T1000 (cell line): ENCODE measurements around the gene KIF6.
A peak's percentile ranks its signal among the peaks of the same experiment; 100 is the strongest.
"Not testable (repeated sequence)": the region's sequence is repeated elsewhere in the genome, so short reads cannot be mapped to it uniquely, and the experiment has no call there.

Source experiments
- DNase-seq: peaks from one replicate; lab custom pipeline; 2025; ENCODE audit warnings: mixed read lengths; lab: John Stamatoyannopoulos, UW

Gene KIF6

DNA sequence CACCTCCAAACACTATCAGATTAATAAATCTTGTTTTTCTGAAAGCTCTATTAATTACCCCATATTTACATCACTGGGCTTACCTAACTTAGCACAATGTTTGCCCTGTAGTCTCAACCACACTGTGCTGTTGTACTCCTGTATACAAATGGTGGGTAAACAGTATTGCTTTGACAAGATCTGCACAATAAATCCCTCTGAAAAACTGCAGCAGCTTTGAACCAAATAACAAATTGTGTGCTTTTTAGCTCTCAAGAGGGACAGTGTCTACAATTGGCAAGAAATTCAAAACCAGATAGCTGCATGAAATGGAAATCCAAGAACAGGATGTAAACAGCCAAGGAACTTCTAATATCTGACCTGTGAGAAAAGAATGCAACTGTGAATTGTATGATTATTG, 10.4 kb downstream of the KIF6 start:
- no peak for DNase-seq

DNA sequence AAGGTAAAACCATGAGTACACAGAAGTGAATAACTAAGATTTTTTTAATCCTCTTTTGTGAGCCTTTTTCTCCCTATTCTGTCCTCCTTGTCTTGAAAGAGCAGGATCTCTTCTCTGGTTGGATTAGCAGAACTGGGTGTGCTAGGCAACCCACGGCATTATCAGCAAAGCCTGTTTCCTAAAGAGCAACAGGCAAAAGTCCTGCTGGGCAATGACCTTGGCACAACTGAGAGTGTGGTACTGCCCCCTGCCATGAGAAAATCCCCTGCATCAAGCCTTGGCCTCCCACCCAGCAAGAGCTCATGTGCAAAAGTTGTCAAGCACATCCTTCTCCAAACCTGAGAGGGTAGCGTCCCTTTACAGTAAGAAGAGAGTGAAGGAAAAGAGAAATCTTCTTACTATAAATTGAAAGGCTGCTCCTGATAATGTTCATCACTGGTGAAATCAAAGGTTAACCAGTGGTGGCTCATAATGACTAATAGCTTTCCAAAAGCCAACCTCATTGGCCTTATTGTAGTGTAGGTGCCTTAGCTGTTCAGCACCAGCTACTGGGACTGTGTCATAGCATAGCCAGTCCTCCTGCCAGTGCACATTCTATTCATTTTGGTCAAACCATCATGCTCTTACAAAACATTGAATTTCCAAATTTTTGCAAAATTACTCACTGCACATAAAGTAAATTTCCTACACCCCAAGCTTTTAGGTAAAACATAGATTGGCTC, 17.1 kb downstream of the KIF6 start:
- no peak for DNase-seq

DNA sequence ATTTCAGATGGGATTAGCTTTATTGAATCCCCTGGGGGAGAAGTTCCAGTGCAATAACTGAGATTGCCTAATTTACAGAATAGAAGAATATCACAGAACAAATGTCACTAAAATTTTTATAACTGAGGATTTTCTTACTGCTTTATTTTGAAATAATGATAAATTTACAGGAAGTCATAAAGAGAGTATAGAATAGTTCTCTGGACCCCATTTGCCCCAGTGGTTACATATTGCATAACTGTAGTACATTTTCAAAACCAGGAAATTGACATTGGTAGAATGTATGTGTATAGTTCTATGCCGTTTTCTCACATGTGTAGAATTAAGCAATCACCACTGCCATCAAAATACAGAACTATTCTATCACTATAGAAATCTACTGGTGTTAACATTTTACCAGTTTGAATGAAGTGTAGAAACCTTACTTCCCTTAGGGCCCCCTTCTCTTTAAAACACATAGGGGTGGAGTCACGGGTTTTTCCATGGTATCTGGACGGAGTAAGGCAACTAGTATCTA, 18.3 kb downstream of the KIF6 start:
- DNase-seq = no peak

DNA sequence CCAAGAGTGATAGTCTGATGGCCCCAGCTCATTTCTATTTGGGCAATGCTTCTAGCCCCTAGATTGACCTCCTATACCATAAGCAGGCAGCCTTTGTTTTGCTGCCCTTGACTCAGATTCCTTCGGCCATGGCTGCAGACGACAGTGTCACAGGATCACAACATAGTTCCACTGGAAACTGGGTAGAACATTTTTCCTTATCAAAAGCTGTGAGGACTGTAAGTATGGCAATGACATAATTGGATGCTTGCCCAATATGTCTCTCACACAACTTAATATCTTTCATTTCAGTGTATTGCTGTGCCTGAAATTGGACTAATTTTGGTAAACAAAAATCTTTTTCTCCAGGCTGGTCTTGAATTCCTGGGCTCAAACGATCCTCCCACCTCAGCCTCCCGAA, 22.9 kb downstream of the KIF6 start:
- no peak for DNase-seq

DNA sequence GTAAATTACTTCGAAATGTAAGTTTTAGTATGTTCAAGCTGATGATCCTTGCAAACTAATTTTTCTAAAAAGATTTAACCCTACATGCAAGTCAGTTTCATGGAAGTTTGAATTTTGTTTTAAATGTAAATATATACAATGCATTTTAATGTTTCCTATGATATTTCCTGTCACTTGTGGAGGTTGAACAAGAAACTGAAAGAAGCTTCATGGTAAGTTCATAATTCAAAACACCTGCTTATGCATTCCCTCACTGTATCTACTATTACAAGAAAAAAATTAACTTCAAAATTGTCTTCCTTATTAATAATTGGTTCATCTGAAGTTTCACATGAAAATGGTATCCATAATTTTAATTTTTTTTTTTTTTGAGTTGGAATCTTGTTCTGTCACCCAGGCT, 24.8 kb downstream of the KIF6 start:
- no peak for DNase-seq

DNA sequence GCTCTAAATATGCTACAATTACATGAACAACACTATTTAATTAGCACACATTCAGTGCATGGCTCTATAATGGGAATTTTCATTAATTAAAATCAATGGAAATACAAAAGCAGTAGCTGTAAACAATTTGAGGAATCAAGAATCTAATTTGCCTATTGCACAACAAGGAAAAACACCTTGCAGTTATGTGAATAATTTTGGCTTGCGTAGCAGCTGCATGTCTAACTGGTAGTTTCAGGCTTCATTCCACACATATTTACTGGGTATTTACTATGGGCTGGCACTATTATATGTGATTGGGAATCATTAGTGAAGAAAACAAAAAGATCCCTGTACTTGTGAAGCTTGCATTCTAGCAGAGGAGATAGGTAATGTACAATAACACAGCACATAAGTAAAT, 26.4 kb downstream of the KIF6 start:
- DNase-seq = no peak

DNA sequence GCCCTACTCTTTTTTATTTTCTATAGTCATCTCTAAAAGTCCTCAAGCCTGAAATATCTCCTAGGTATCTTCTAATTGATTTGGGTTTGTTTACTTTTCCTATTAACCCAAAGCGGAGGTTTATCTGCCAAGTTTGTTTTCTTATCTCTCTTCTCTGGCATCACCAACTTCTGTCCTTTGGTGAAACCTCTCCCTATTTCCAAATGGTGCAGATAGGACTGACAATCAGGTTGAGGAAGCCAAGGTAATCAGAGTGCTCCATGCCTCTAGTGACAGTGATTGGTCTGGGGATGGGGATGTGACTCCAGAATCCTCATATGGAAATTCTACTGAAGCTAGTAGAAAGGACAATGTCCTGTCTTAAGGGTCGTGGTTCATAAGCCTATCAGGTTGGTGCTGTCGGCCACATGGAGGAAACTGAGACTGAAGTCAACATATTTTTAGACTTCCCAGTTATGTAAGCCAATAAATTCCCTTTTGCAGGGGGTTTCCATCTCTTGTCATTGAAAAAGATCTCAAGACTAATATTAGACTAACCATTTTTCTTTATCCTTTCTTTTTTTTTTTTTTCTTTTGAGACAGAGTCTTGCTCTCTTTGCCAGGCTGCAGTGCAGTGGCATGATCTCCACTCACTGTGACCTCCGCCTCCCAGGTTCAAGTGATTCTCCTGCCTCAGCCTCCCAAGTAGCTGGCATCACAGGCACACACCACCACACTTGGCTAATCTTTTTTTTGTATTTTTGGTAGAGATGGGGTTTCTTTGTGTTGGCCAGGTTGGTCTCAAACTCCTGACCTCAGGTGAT, 28.0 kb downstream of the KIF6 start:
- DNase-seq = no peak

DNA sequence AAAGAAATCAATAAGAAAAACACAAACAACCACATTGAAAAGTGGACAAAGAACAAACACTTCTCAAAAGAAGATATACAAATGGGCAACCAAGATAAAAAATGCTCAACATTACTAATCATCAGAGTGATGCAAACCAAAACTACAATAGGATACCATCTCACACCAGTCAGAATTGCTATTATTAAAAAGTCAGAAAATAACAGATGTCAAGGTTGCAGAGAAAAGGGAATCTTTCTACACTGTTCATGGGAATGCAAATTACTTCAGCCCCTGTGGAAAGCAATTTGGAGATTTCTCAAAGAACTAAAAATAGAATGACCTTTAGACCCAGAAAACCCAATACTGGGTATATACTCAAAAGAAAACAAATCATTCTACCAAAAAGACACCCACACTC, 29.8 kb downstream of the KIF6 start:
- DNase-seq = no peak

DNA sequence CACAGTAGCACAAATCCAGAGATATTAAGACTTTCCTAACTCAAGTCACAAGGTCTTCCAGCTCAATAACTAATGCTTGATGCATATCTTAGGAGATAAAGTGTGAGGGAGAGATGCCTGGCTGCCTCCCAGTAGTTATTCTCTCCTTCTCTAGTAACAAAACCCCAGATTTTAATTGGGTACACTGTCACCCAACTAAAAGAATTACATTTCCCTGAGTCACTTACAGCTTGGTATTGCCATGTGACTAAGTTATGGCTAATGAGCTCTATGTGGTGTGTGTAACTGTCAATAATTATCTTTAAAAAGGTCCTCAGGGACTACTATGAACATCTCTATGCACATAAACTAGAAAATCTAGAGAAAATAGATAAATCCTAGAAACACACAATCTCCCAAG, 32.0 kb downstream of the KIF6 start:
- no peak for DNase-seq

DNA sequence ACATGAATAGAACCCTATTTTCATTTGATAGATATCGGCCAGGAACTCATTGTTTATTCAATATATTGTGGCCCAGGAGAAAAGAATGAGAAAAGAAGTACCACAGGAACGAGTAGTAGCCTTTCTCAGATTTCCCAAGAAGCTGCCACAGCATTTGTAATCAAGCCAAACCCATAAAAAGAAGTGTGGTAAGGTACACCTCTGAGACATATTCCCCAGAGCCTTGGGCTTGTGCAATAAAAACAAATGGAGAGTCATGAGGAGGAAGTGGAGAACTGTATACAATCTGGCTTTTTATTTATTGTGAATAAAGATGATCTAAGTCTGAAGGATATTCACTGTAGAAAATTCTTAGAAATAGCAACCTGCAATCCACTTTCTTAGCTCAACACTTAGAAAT, 36.7 kb downstream of the KIF6 start:
- peak; percentile 32 for DNase-seq

DNA sequence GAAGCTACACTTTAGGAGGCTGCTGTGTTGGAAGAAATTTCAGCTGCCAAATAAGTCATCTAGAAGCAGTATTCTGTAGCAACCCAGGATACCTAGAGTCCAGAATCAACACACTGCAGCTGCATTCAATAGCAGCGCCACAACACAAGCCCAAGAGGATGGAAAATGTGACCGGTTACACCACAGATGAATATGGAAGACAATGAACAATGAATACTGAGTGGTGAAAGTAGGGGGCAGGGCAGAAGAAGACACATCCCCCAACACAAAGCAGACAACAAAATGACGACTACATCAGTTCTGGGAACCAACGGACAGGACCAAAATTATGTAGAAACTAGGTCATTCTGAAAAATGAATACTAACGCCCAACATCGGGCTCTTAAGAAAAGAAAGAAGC, 38.2 kb downstream of the KIF6 start:
- DNase-seq = no peak

DNA sequence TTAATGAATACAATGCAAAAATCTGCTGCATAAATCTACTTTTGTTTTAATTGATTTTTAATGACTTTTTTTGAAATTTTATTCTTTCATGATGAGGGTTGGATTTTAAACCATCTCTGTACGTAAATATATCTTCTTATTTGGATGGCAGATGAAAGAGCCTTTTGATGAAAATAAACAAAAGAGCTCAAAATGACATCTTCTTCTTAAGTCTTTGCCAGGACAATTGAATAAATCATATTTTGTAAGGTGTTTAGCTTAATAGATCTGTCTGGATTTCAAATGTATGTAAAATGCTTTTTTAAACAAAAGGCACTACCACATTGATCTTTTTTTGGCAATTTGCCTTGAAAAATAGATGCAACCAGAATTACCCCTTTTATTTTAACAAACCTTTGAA, 39.3 kb downstream of the KIF6 start:
- no peak for DNase-seq

DNA sequence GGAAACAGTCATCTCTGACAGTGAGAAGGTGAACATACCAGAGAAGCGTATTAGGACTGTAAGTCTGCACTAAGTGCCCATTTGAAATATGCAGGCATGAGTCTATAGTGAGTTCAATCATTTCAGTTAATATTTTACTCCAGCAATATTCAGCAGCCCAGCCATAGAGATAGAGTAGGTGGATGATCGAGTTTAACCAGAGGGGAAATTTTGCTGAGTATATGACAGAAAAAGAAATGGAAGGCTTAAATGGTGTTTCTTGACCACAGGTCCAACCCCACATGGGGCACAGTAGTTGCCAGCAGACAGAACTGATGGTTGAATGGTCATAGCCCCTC, 39.8 kb downstream of the KIF6 start:
- DNase-seq = no peak

DNA sequence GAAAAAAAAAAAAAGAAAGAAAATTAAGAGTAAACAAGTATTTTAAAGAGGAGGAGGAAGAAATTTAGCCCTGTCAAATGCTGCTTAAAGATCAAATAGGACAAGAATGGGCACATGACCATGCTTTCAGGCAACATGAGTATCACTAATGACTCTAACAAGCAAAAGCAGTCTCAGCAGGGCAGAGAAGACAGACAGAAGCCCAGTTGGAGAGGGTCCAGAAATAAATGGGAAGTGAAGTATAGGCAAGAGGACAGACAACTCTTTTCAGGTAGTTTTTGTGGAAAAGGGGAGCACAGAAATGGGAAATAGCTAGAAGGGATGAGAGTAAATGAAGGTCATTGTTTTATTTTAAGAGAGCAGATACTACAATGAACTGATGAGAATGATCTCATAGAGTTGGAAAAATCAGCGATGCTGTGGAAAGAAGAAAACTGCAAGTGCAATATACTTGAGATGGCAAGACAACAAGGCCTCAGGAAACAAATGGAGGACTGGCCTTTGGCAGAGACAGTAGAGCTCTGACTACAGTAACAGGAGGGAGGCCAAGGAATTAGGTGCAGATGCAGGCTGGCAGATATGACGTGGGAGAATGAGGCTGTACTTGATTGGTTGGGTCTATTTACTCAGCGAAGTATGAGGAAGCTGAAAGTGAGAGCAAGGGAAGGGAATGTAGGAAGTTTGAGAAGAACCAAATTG, 40.3 kb downstream of the KIF6 start:
- no peak for DNase-seq

DNA sequence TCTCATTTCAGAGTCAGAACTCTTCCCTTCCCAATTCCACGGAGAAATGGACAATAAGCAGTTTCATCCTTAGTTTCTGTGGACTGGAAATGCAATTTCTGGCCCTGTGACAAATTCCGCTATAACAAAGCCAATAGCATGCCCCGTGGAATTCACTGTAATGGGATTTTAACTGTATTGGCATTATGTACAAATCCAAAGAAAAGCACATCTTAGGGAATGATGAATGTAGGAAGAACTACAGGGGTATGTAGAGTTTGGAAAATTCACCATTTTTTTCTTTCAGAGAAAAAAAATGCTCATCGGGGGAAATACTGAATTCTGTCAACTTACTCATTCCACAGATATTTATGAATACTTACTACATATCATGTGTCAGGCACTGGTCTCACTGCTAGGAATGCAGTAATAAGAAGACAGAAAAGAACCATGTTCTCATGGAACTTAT, 43.5 kb downstream of the KIF6 start:
- DNase-seq = no peak

DNA sequence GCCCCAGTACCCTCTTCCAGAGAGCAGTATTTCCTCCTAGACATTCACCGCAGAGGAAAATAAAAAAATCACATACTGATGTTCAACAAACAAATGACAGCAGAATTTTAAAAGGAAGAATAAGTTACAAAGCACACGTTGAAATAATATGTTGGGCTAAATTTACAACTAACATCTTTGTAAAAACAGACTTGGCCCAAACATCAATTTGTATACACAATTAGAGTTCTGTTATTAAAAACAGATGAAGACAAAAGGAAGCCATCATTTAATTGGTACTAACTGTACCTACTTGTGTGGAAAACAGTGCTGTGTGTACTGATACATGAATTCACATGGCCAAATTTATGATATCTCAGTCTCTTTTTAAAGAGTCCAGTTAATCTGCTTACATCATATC, 46.3 kb downstream of the KIF6 start:
- no peak for DNase-seq

DNA sequence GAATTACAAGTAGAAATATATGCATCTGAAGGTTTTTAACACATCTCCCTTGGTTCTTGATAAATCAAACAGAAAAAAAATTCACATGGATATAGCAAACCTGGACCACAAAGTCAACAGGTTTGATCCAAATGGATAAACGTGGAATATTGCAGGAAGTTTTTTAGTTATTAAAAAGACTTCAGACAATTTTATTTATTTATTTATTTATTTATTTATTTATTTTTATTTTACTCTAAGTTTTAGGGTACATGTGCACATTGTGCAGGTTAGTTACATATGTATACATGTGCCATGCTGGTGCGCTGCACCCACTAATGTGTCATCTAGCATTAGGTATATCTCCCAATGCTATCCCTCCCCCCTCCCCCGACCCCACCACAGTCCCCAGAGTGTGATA, 47.9 kb downstream of the KIF6 start:
- not testable (repeated sequence) for DNase-seq

DNA sequence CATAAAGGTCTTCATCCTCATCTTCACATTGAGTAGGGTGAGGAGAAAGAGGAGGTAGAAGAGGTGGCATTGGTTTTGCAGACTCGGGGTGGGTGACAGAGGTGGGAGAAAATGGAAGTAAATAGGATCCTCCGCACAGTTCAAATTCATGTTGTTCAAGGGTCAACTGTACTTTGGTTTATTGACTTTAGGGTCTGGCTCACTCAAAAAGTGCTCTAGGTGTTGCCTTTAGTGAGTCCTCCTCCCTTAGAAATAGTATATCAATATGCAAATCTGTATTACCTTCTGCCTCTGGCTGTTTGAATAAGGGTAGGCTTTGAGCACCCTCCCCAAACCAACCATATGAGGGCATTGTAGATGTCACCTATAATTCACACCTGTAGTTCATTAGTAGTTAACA, 54.7 kb downstream of the KIF6 start:
- no peak for DNase-seq

DNA sequence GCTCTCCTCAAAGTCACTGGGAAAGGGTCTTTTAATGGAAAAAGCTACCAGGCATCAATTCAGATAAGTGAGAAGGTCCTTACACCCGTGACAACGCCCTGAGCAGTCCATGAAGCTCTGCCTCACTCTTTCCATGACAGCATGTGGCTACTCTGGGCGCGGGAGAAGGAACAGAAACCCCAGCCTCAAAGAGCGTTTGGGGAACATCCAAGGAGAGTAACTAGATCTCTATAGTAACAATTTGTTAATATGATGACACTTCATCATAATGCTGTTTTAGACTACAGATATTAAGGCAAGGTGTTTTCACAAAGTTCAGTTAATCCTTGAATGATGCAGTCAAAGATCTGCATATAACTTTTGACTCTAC, 55.2 kb downstream of the KIF6 start:
- DNase-seq = no peak

DNA sequence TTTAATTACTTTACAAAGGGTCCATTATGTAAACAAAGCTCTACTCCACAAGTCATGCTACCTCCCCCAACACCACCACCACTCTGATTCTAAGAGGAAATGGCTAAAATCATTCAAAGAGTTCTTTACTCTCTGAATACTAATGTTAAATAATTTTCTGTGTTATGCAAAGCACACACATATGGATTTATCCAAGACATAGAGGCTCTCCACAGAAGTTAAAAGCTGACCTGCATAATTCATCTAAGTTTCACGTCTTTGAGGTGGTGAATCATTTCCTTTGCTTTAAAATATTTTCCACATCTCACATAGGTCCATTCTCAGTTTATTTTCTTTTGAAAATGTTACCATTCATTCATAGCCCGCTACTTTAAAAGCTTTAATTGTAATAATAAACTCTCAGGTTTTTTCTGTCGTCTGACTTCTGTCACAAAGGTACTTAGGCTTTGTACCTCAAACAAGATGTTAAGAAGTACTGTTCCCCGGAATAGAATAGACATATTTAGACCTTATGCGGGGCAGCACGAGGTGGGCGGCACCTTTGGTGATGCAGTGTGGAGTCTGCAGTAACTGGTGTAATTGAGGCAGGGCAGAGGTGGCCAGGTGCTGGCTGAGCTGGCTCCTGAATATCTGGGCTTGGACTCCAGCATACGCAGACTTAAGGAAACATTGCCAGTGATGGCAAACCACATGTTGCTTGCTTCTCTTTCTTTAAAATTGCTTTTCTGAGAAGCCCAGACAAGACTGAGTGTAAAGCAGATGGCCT, 55.8 kb downstream of the KIF6 start:
- DNase-seq = no peak

DNA sequence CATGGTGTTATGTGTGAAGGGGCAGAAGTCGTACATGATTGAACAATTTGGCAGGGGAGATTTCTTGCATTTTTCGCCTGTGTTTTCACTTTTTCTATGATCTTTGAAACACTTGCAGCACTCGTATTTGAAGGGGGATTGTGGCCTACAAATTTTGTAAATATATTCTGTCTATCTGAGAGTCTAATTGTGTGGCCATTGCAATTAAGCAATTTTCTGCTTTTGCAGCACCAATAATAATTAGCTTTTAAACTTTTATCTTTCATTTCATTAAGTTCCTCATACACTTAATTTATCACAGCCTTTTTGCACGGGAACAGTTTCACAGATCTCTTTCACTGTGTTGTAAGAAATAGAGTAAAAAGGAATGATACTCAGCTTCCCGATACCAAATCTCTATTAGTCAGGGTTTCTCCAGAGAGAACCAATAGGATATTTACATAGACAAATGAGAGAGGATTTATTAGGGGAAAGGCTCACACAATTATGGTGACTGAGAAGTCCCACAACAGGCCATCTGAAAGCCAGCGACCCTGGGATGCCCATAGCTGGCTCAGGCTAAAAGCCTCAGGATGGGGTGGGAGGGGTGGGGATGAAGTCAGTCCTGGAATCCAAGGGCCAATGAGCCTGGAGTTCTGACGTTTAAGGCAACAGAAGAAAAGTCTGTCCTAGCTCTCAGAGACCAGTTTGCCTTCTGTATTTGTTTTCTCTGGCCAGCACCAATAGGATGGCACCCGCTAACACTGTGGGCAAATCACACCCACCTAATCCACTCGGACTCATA, 58.3 kb downstream of the KIF6 start:
- DNase-seq = no peak
